ENCODE measurements around the gene AMOTL1. TPM values are rescaled to one million over a fixed set of nuclear protein-coding genes. Genes with fewer than 3 reads are reported as not detected.

Gene AMOTL1
- total RNA-seq, 3 donors from 2014 or later (not counting 1 experiment from before 2014, with no cell fraction given): 7.1 to 8.9 (median 8.7) TPM

GRCh38 chr11:94866936-94867795 is 99.0 kb downstream of the AMOTL1 start:
- H3K27me3 Mint-ChIP-seq (ENCODE audit: low read depth in 2 of 2): no peaks in the 10 kb centered on the region
- WGBS (ENCODE audit: insufficient coverage): 84% methylated on average over 9 of the region's 9 CpGs

GRCh38 chr11:94868468-94868867 is 100.3 kb downstream of the AMOTL1 start:
- ATAC-seq (no peak), DNase-seq (no peak)
- Histone ChIP-seq H3K27ac (ENCODE audit: low read length) (no peak overlapping the region), H3K4me1 (ENCODE audit: control insufficient read depth, insufficient read depth, low read length) (no peaks in the 10 kb centered on the region), H3K4me3 (ENCODE audit: low read length) (no peak overlapping the region), H3K9me3 (ENCODE audit: control insufficient read depth, insufficient read depth, low read length) (no peaks in the 10 kb centered on the region), H3K36me3 (ENCODE audit: control insufficient read depth, insufficient read depth, low read length) (no peaks in the 10 kb centered on the region), H3K27me3 (ENCODE audit: control insufficient read depth, insufficient read depth, low read length) (no peaks in the 10 kb centered on the region)
- Mint-ChIP-seq H3K36me3 (no peaks in the 10 kb centered on the region), H3K4me1 (no peaks in the 10 kb centered on the region), H3K27ac (no peak overlapping the region), H3K9me3 (no peaks in the 10 kb centered on the region), H3K27me3 (ENCODE audit: low read depth in 2 of 2) (no peaks in the 10 kb centered on the region), H3K4me3 (no peak overlapping the region)
- intact Hi-C loops (cut with micrococcal nuclease): no loop called here
- 88% methylated on average over 4 of the region's 5 CpGs for WGBS (ENCODE audit: insufficient coverage)
- TF ChIP-seq CTCF (IDR thresholded peaks at IDR 0.05): no peak

More at GRCh38 chr11:94866936-94867795, 99.0 kb downstream of the AMOTL1 start:
- no peaks in the 10 kb centered on the region for H3K36me3 Mint-ChIP-seq
- H3K27ac Mint-ChIP-seq: no peak overlapping the region
- no peak for ATAC-seq
- H3K4me3 Mint-ChIP-seq: no peak overlapping the region
- Histone ChIP-seq H3K27ac (ENCODE audit: low read length) (no peak overlapping the region), H3K4me3 (ENCODE audit: low read length) (no peak overlapping the region), H3K4me1 (ENCODE audit: control insufficient read depth, insufficient read depth, low read length) (no peaks in the 10 kb centered on the region), H3K36me3 (ENCODE audit: control insufficient read depth, insufficient read depth, low read length) (no peaks in the 10 kb centered on the region), H3K27me3 (ENCODE audit: control insufficient read depth, insufficient read depth, low read length) (no peaks in the 10 kb centered on the region), H3K9me3 (ENCODE audit: control insufficient read depth, insufficient read depth, low read length) (no peaks in the 10 kb centered on the region)
- intact Hi-C loops (cut with micrococcal nuclease): no loop called here
- no peaks in the 10 kb centered on the region for H3K4me1 Mint-ChIP-seq
- DNase-seq: no peak
- no peak for TF ChIP-seq CTCF (IDR thresholded peaks at IDR 0.05)
- no peaks in the 10 kb centered on the region for H3K9me3 Mint-ChIP-seq

- H3K36me3 Mint-ChIP-seq: no peaks in the 10 kb centered on the region
These were observed 101.0 kb downstream of the AMOTL1 start for GRCh38 chr11:94869186-94869585.

More at GRCh38 chr11:94869186-94869585, 101.0 kb downstream of the AMOTL1 start:
- ATAC-seq: no peak
- no peaks in the 10 kb centered on the region for H3K27me3 ChIP-seq (ENCODE audit: control insufficient read depth, insufficient read depth, low read length)
- Mint-ChIP-seq H3K9me3 (no peaks in the 10 kb centered on the region), H3K27me3 (ENCODE audit: low read depth in 2 of 2) (no peaks in the 10 kb centered on the region), H3K4me1 (no peaks in the 10 kb centered on the region), H3K4me3 (no peak overlapping the region), H3K27ac (no peak overlapping the region)
- H3K9me3 ChIP-seq (ENCODE audit: control insufficient read depth, insufficient read depth, low read length): no peaks in the 10 kb centered on the region
- H3K27ac ChIP-seq (ENCODE audit: low read length): no peak overlapping the region
- WGBS (ENCODE audit: insufficient coverage): 94% methylated on average over 10 of the region's 10 CpGs
- H3K36me3 ChIP-seq (ENCODE audit: control insufficient read depth, insufficient read depth, low read length): no peaks in the 10 kb centered on the region
- H3K4me1 ChIP-seq (ENCODE audit: control insufficient read depth, insufficient read depth, low read length): no peaks in the 10 kb centered on the region
- DNase-seq: no peak
- intact Hi-C loops (cut with micrococcal nuclease): no loop called here
- TF ChIP-seq CTCF (IDR thresholded peaks at IDR 0.05): no peak
- H3K4me3 ChIP-seq (ENCODE audit: low read length): no peak overlapping the region
